Measurements from ENCODE around the gene BAIAP3.
A peak's percentile ranks its signal among the peaks of the same experiment; 100 is the strongest.

Gene BAIAP3

GRCh38 chr16:1299868-1300203, 33.6 kb upstream of the BAIAP3 start:
- no peak overlapping the region for H3K27ac ChIP-seq (replicated peaks)
- no peak overlapping the region for H3K4me3 ChIP-seq (replicated peaks; ENCODE audit: insufficient read depth, low read length)
- no peaks in the 10 kb centered on the region for H3K27me3 ChIP-seq (ENCODE audit: insufficient read depth, poor library complexity, severe bottlenecking)
- TF ChIP-seq POLR2AphosphoS5 (IDR thresholded peaks at IDR 0.05; ENCODE audit: low read depth) (no peak), SPI1 (IDR thresholded peaks at IDR 0.05; ENCODE audit: borderline replicate concordance, low read depth) (no peak), CTCF (IDR thresholded peaks at IDR 0.05; ENCODE audit: insufficient read depth, low read length) (no peak), REST (IDR thresholded peaks at IDR 0.05; ENCODE audit: insufficient replicate concordance, low read depth) (no peak), GABPA (IDR thresholded peaks at IDR 0.05; ENCODE audit: low read depth) (no peak)
- no peak for DNase-seq (ENCODE audit: low read depth in 1 of 2, low spot score in 1 of 2)

GRCh38 chr16:1300664-1301476, 32.6 kb upstream of the BAIAP3 start:
- H3K4me3 ChIP-seq (replicated peaks; ENCODE audit: insufficient read depth, low read length): no peak overlapping the region
- peak in 1 of 2 experiments; percentile 58 for DNase-seq (ENCODE audit: low read depth in 1 of 2, low spot score in 1 of 2)
- no peak overlapping the region for H3K27ac ChIP-seq (replicated peaks)

More at GRCh38 chr16:1300664-1301476, 32.6 kb upstream of the BAIAP3 start:
- H3K27me3 ChIP-seq (ENCODE audit: insufficient read depth, poor library complexity, severe bottlenecking): no peaks in the 10 kb centered on the region
- TF ChIP-seq POLR2AphosphoS5 (IDR thresholded peaks at IDR 0.05; ENCODE audit: low read depth) (no peak), GABPA (IDR thresholded peaks at IDR 0.05; ENCODE audit: low read depth) (no peak), SPI1 (IDR thresholded peaks at IDR 0.05; ENCODE audit: borderline replicate concordance, low read depth) (no peak), CTCF (IDR thresholded peaks at IDR 0.05; ENCODE audit: insufficient read depth, low read length) (peak; percentile 68), REST (IDR thresholded peaks at IDR 0.05; ENCODE audit: insufficient replicate concordance, low read depth) (no peak)

Data from HL-60 (cell line).